Hair follicle dermal papilla cell (primary cell): ENCODE results near the gene DEFB115. TPM values are rescaled to one million over a fixed set of nuclear protein-coding genes. Genes with fewer than 3 reads are reported as not detected.

ENCODE experiments used
- total RNA-seq: library from RNA; depleted of rRNA; stranded (reverse); fragments of >200 nt; gene quantifications from 2 replicates; pipeline ENCODE4 v1.2.3, GENCODE V29; 2012

The DEFB115 gene
- not detected in 2 replicates for total RNA-seq

GRCh38 chr20:31257364-31257763 lies at the start of gene DEFB115:
Gene DEFB115, plus strand, starts transcription at chr20:31257664. Its CDS starts 0 bp downstream, at chr20:31257664.

GRCh38 chr20:31308535-31309162 lies 51.2 kb downstream of the DEFB115 start, which contains the start of gene DEFB116:
Gene DEFB116, minus strand, starts transcription at chr20:31308585. Its CDS starts 0 bp downstream, at chr20:31308585.

Other genes starting within 250 kb of the DEFB115 start
- not detected in 2 replicates for gene DEFB116, start 50.9 kb downstream of the DEFB115 start, total RNA-seq
- not detected in 2 replicates for gene DEFB118, start 110.9 kb downstream of the DEFB115 start, total RNA-seq
- not detected in 2 replicates for gene DEFB119, start 132.9 kb downstream of the DEFB115 start, total RNA-seq
- gene DEFB121, start 148.6 kb downstream of the DEFB115 start, total RNA-seq, result not detected in 2 replicates
- not detected in 2 replicates for gene DEFB123, start 183.0 kb downstream of the DEFB115 start, total RNA-seq
- gene DEFB124, start 217.5 kb downstream of the DEFB115 start, total RNA-seq, result not detected in 2 replicates
- 0.16 and 0.36 TPM in 2 replicates for gene REM1, start 217.6 kb downstream of the DEFB115 start, total RNA-seq